H1 (cell line): ENCODE measurements around the gene LRRC23. TPM values are rescaled to one million over a fixed set of nuclear protein-coding genes. Genes with fewer than 3 reads are reported as not detected.

ENCODE experiments used
- CTCF ChIA-PET: fragments of 300-600 bp; sonication (Branson Sonifier 250); formaldehyde crosslinking; loops from one replicate; lab custom pipeline; 2021; ENCODE audit not compliant: partially characterized antibody; lab: Charles Lee
- POLR2A ChIA-PET: fragments of 300-600 bp; sonication (Branson Sonifier 250); formaldehyde crosslinking; loops from one replicate; lab custom pipeline; 2021; ENCODE audit warnings: inconsistent platforms; ENCODE audit not compliant: partially characterized antibody; lab: Charles Lee
- DNase-seq, 2 experiments: peaks; one replicate each; pipeline versions ENCODE4 v3.0.0 to v3.0.0-alpha.2; 2010 to 2022; ENCODE audit warnings: low spot score in 2 of 2, low read depth in 1 of 2, mixed read lengths in 1 of 2
- FAIRE-seq: peaks from 2 replicates; lab custom pipeline; 2011; peaks lifted over from hg19 to GRCh38; lab: Jason Lieb, UNC
- H2AFZ ChIP-seq: 2 replicates; pipeline ENCODE4 v1.8.1; 2012; ENCODE audit warnings: low read length, inconsistent platforms
- H2AK5ac ChIP-seq: 2 replicates; pipeline ENCODE4 v1.6.1; 2013; ENCODE audit warnings: low read depth, low read length
- H2BK120ac ChIP-seq: replicated peaks from 2 replicates; pipeline ENCODE3; 2013; ENCODE audit warnings: low read depth, low read length, inconsistent platforms
- H2BK12ac ChIP-seq: 2 replicates; pipeline ENCODE4 v1.6.1; 2013; ENCODE audit warnings: low read depth, low read length
- H2BK15ac ChIP-seq: 2 replicates; pipeline ENCODE4 v1.6.1; 2013; ENCODE audit warnings: low read length
- H2BK20ac ChIP-seq: 2 replicates; pipeline ENCODE4 v1.6.1; 2013; ENCODE audit warnings: low read length
- H2BK5ac ChIP-seq: 2 replicates; pipeline ENCODE4 v1.6.1; 2013; ENCODE audit warnings: low read depth, low read length
- H3K14ac ChIP-seq: 2 replicates; pipeline ENCODE4 v1.6.1; 2013; ENCODE audit warnings: inconsistent platforms; ENCODE audit not compliant: insufficient read length
- H3K18ac ChIP-seq: 2 replicates; pipeline ENCODE4 v1.6.1; 2013; ENCODE audit warnings: low read length; ENCODE audit errors: extremely low read depth
- H3K23ac ChIP-seq: 2 replicates; pipeline ENCODE4 v1.6.1; 2013; ENCODE audit warnings: inconsistent platforms; ENCODE audit not compliant: insufficient read length
- H3K23me2 ChIP-seq: 2 replicates; pipeline ENCODE4 v1.6.1; 2013; ENCODE audit warnings: low read depth, low read length
- H3K27ac ChIP-seq: 2 replicates; pipeline ENCODE4 v1.6.1; 2011; ENCODE audit warnings: low read depth, low read length, inconsistent platforms
- H3K27me3 ChIP-seq, 4 experiments: replicated peaks in 1 of 4; 1 replicate in 1 of 4; 2 replicates in 3 of 4; pipeline versions ENCODE4 v1.6.1 to v1.8.1; 2011 to 2013; ENCODE audit warnings: low read length in 3 of 4, mild to moderate bottlenecking in 3 of 4, inconsistent platforms in 2 of 4, mixed read lengths in 2 of 4, moderate library complexity in 1 of 4; ENCODE audit not compliant: control insufficient read depth in 3 of 4, insufficient read depth in 3 of 4; ENCODE audit errors: extremely low read depth in 1 of 4
- H3K36me3 ChIP-seq, 4 experiments: 2 replicates each; pipeline versions ENCODE4 v1.6.1 to v1.8.1; 2011 to 2013; ENCODE audit warnings: mild to moderate bottlenecking in 4 of 4, low read length in 3 of 4, moderate library complexity in 2 of 4, control low read depth in 1 of 4, inconsistent platforms in 1 of 4; ENCODE audit not compliant: insufficient read depth in 4 of 4, control insufficient read depth in 2 of 4
- H3K4ac ChIP-seq: replicated peaks from 2 replicates; pipeline ENCODE3; 2013; ENCODE audit warnings: low read length, low read depth, mixed read lengths, inconsistent platforms; ENCODE audit not compliant: insufficient read length
- H3K4me1 ChIP-seq, 4 experiments: replicated peaks in 1 of 4; 1 replicate in 1 of 4; 2 replicates in 3 of 4; pipeline versions ENCODE4 v1.6.1 to v1.8.1; 2011 to 2013; ENCODE audit warnings: low read length in 3 of 4, inconsistent platforms in 2 of 4, mixed read lengths in 1 of 4; ENCODE audit not compliant: insufficient read depth in 4 of 4, control insufficient read depth in 3 of 4
- H3K4me2 ChIP-seq, 2 experiments: 2 replicates each; pipeline versions ENCODE4 v1.6.1 to v1.8.1; 2011 to 2013; ENCODE audit warnings: low read depth in 2 of 2, low read length in 2 of 2, control low read depth in 1 of 2, inconsistent platforms in 1 of 2, mild to moderate bottlenecking in 1 of 2; ENCODE audit not compliant: insufficient read depth in 1 of 2
- H3K4me3 ChIP-seq, 4 experiments: fragments of 200-600, 300-600 bp in 1 of 4; sonication (generic), shearing (Covaris generic), sonication (Bioruptor Twin) in 1 of 4; 2 replicates each; pipeline versions ENCODE4 v1.5.1 to v1.8.1; 2011 to 2016; ENCODE audit warnings: low read length in 4 of 4, low read depth in 3 of 4, control low read depth in 2 of 4, inconsistent platforms in 2 of 4, mild to moderate bottlenecking in 2 of 4, mixed read lengths in 1 of 4, moderate library complexity in 1 of 4; ENCODE audit not compliant: insufficient read depth in 2 of 4; ENCODE audit errors: extremely low read depth in 1 of 4
- H3K56ac ChIP-seq: replicated peaks from 2 replicates; pipeline ENCODE3; 2013; ENCODE audit warnings: low read depth, mild to moderate bottlenecking, mixed read lengths, low read length, inconsistent platforms; ENCODE audit not compliant: insufficient read length
- H3K79me1 ChIP-seq: 2 replicates; pipeline ENCODE4 v1.6.1; 2013; ENCODE audit warnings: low read depth, low read length, control low read depth
- H3K79me2 ChIP-seq, 2 experiments: 2 replicates each; pipeline versions ENCODE4 v1.6.1 to v1.8.1; 2012 to 2013; ENCODE audit warnings: low read length in 2 of 2, mild to moderate bottlenecking in 2 of 2, inconsistent platforms in 1 of 2; ENCODE audit not compliant: insufficient read depth in 2 of 2, control insufficient read depth in 1 of 2
- H3K9ac ChIP-seq, 4 experiments: replicated peaks in 1 of 4; 1 replicate in 1 of 4; 2 replicates in 3 of 4; pipeline versions ENCODE4 v1.6.1 to v1.8.1; 2011 to 2013; ENCODE audit warnings: low read depth in 3 of 4, low read length in 3 of 4, control low read depth in 2 of 4, mild to moderate bottlenecking in 2 of 4, moderate library complexity in 2 of 4, inconsistent platforms in 1 of 4; ENCODE audit errors: extremely low read depth in 1 of 4
- H3K9me3 ChIP-seq, 2 experiments: 2 replicates each; pipeline versions ENCODE4 v1.6.1 to v1.8.1; 2012 to 2013; ENCODE audit warnings: mild to moderate bottlenecking in 2 of 2, moderate library complexity in 2 of 2, control low read depth in 1 of 2, inconsistent platforms in 1 of 2, low read depth in 1 of 2, low read length in 1 of 2, mixed read lengths in 1 of 2; ENCODE audit not compliant: insufficient read depth in 2 of 2
- H4K20me1 ChIP-seq, 2 experiments: replicated peaks in 1 of 2; 2 replicates each; pipeline versions ENCODE3 to v1.8.1; 2011 to 2013; ENCODE audit warnings: inconsistent platforms in 2 of 2, low read length in 2 of 2, mild to moderate bottlenecking in 1 of 2; ENCODE audit not compliant: insufficient read depth in 2 of 2, control insufficient read depth in 1 of 2
- H4K5ac ChIP-seq: 2 replicates; pipeline ENCODE4 v1.6.1; 2013; ENCODE audit warnings: low read length, low read depth, mixed read lengths, inconsistent platforms; ENCODE audit not compliant: insufficient read length
- H4K8ac ChIP-seq: 2 replicates; pipeline ENCODE4 v1.8.0; 2013; ENCODE audit warnings: mild to moderate bottlenecking, moderate library complexity, low read length, inconsistent platforms; ENCODE audit not compliant: insufficient read depth; ENCODE audit errors: extremely low read depth
- H4K91ac ChIP-seq: replicated peaks from 2 replicates; pipeline ENCODE3; 2013; ENCODE audit warnings: low read length, mixed read lengths, inconsistent platforms; ENCODE audit not compliant: insufficient read length
- BCL11A ChIP-seq, 2 experiments: IDR thresholded peaks; one replicate each; pipeline ENCODE4 v1.6.1; 2011; ENCODE audit warnings: low read depth in 2 of 2, low read length in 2 of 2, mild to moderate bottlenecking in 2 of 2
- CBX8 ChIP-seq: fragments of 300-800, 300-1000 bp; sonication (generic); IDR thresholded peaks from 2 replicates; pipeline ENCODE4 v1.7.1; 2016; ENCODE audit warnings: low read depth, low read length, borderline replicate concordance
- CEBPB ChIP-seq: IDR thresholded peaks from 2 replicates; pipeline ENCODE4 v1.6.1; 2012; ENCODE audit warnings: low read depth, low read length
- SIN3A ChIP-seq, 2 experiments: IDR thresholded peaks in 1 of 2; conservative IDR thresholded peaks in 1 of 2; 2 replicates each; pipeline ENCODE4 v1.6.1; 2011 to 2012; ENCODE audit warnings: low read length in 2 of 2, improper control_type of control experiment in 1 of 2, low read depth in 1 of 2, mild to moderate bottlenecking in 1 of 2
- SP1 ChIP-seq: IDR thresholded peaks from 2 replicates; pipeline ENCODE4 v1.6.1; 2011; ENCODE audit warnings: low read depth, low read length
- WGBS, 2 experiments: shearing (Covaris generic) in 1 of 2; methylation state at CpG; one replicate each; pipeline versions ENCODE4 v1.1.6 to v1.1.7; 2013 to 2015; ENCODE audit warnings: low lambda C conversion rate in 2 of 2, mixed read lengths in 2 of 2, inconsistent platforms in 1 of 2, low coverage in 1 of 2, missing lambda C conversion rate in 1 of 2; ENCODE audit not compliant: insufficient replicate concordance in 2 of 2, insufficient coverage in 1 of 2, insufficient read length in 1 of 2; ENCODE audit errors: extremely low coverage in 1 of 2, missing lambda C conversion rate in 1 of 2; 5-methylcytosine and 5-hydroxymethylcytosine counted together
- polyA plus RNA-seq, 7 experiments: library from polyadenylated mRNA; depleted of rRNA in 3 of 7; stranded (reverse) in 5 of 7; unstranded in 2 of 7; fragments of >200 nt in 5 of 7; fragments of 200-250 nt in 2 of 7; gene quantifications; 1 replicate in 5 of 7; 2 replicates in 1 of 7; 4 replicates in 1 of 7; pipeline versions ENCODE4 v1.2.1 to v1.2.3, GENCODE V29; 2011 to 2013; ENCODE audit warnings: missing spikeins in 2 of 7, mixed read lengths in 2 of 7
- total RNA-seq: library from RNA; stranded (reverse); fragmentation: NEBNext Ultra II Directional; extraction: Animal tissue kit (Norgen Biotek cat#: 25700); gene quantifications from 2 replicates; pipeline ENCODE4 v1.2.1, GENCODE V29; 2021
- TF ChIP-seq, protein P1 (sequence below): IDR thresholded peaks from 2 replicates; pipeline ENCODE4 v1.6.1; 2012; ENCODE audit warnings: inconsistent platforms

The LRRC23 gene
- total and polyA plus RNA-seq, 2 of the 8 experiments (the other 6 are each of a cell fraction or from before 2014, with no cell fraction given) = 2.5 to 3.6 TPM

DNA sequence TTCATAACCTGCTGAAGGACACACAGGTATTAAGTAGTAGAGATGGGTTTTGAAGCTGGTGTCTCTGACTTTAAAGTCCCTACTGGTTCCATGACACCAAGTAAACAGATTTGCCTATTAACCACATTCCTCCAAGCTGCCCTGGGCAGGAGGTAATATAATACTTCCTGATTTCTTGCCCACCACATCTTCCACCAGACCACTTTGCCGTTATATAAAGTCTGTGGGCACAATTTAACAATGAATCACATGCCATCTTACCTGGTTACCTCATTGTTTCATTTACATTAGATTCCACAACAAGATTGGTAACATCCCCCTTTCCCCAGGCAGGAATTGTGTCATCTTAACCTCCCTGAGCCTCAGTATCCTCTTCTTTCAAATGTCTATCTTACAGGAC is 900 bp upstream of the LRRC23 start:
- Histone ChIP-seq H3K4me3 (peak overlapping the region in 1 of 4 experiments; percentile 16; a peak in 1 of 8 replicates), H2BK20ac (no peak overlapping the region), H3K27me3 (peaks cover 0 to 4% (median 0%) of the 10 kb centered on the region in 4 experiments; a peak in 4 of 7 replicates), H4K91ac (no peak overlapping the region), H3K23ac (no peak overlapping the region), H2BK5ac (no peak overlapping the region), H3K56ac (no peak overlapping the region), H3K4ac (no peak overlapping the region), H3K4me2 (peak overlapping the region in 1 of 2 experiments; percentile 84; a peak in 1 of 4 replicates), H3K79me1 (no peaks in the 10 kb centered on the region), H4K20me1 (no peaks in the 10 kb centered on the region), H3K9ac (peak overlapping the region in 1 of 4 experiments; percentile 35; a peak in 1 of 7 replicates), H3K4me1 (peaks cover 3 to 12% (median 11%) of the 10 kb centered on the region in 4 experiments; a peak in 5 of 7 replicates), H3K36me3 (no peaks in the 10 kb centered on the region), H2AFZ (peak overlapping the region; percentile 60; the same call in 1 of the 2 replicates), H2AK5ac (no peak overlapping the region), H3K18ac (no peak overlapping the region), H2BK12ac (no peak overlapping the region), H3K9me3 (no peaks in the 10 kb centered on the region), H4K5ac (no peak overlapping the region), H2BK15ac (no peak overlapping the region), H3K14ac (no peak overlapping the region), H3K27ac (no peak overlapping the region), H3K79me2 (no peaks in the 10 kb centered on the region), H2BK120ac (no peak overlapping the region), H3K23me2 (peaks cover 3% of the 10 kb centered on the region; the same call in 1 of the 2 replicates), H4K8ac (no peak overlapping the region)
- ChIA-PET POLR2A (interaction anchor here (2.8 to 39.6 kb wide), 6 partner anchors 10 to 38 kb away, joined by 18 to 1027 read pairs (median 128); partner anchors contain the start of genes ATN1, C12orf57, ENO2 and PTPN6), CTCF (interaction anchor here (0.6 to 13.0 kb wide), 4 partner anchors 13 to 204 kb away, joined by 3 to 74 read pairs (median 5); partner anchors contain the start of gene ENO2)
- FAIRE-seq (no peak), DNase-seq (no peak)
- WGBS, 2 experiments = 92% methylated on average over 1 of the region's 1 CpG; no CpG with 5 or more reads in 1 of the 2 experiments
- TF ChIP-seq CEBPB (no peak), SP1 (no peak), CBX8 (no peak), SIN3A (conservative IDR thresholded peaks at IDR 0.05 in 1 of 2, IDR thresholded peaks at IDR 0.05 in 1 of 2; ENCODE audit: low read depth in 1 of 2, low read length in 2 of 2) (no peak), BCL11A (IDR thresholded peaks at IDR 0.05; ENCODE audit: low read depth in 2 of 2, low read length in 2 of 2) (no peak)
- TF ChIP-seq, protein P1, sequence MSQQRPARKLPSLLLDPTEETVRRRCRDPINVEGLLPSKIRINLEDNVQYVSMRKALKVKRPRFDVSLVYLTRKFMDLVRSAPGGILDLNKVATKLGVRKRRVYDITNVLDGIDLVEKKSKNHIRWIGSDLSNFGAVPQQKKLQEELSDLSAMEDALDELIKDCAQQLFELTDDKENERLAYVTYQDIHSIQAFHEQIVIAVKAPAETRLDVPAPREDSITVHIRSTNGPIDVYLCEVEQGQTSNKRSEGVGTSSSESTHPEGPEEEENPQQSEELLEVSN = no peak
